MCF 10A (cell line): ENCODE measurements around the gene RAB10. TPM values are rescaled to one million over a fixed set of nuclear protein-coding genes. Genes with fewer than 3 reads are reported as not detected.

Experiments
- BruUV-seq: library from RNA; stranded (reverse); fragments of 400-500 nt; replicated peaks from 2 replicates; lab custom pipeline; 2021; lab: Mats Ljungman, UMichigan
- CTCF ChIA-PET: fragments of 300-600 bp; sonication (Branson Sonifier 250); formaldehyde crosslinking; extraction: SDS; loops from one replicate; lab custom pipeline; 2021; ENCODE audit warnings: antibody characterized with exemption, inconsistent platforms; lab: Yijun Ruan, JAX
- POLR2A ChIA-PET: fragments of 300-600, 350-650 bp; sonication (Branson Sonifier 250); formaldehyde crosslinking; extraction: SDS; loops from one replicate; lab custom pipeline; 2020; ENCODE audit warnings: antibody characterized with exemption, inconsistent platforms; lab: Yijun Ruan, JAX
- DNase-seq: peaks from one replicate; pipeline ENCODE4 v3.0.0-alpha.2; 2018; ENCODE audit not compliant: unreplicated experiment
- H3K27ac Mint-ChIP-seq: one replicate; pipeline ENCODE4 v1.8.0; 2022; ENCODE audit warnings: mild to moderate bottlenecking, low read depth, mixed read lengths; ENCODE audit not compliant: unreplicated experiment
- H3K27me3 Mint-ChIP-seq: one replicate; pipeline ENCODE4 v1.8.0; 2022; ENCODE audit warnings: mixed read lengths; ENCODE audit not compliant: insufficient read depth, unreplicated experiment
- H3K36me3 Mint-ChIP-seq: one replicate; pipeline ENCODE4 v1.8.0; 2022; ENCODE audit warnings: mild to moderate bottlenecking, moderate library complexity, mixed read lengths; ENCODE audit not compliant: insufficient read depth, unreplicated experiment
- H3K4me1 Mint-ChIP-seq: one replicate; pipeline ENCODE4 v1.8.0; 2022; ENCODE audit warnings: mixed read lengths; ENCODE audit not compliant: insufficient read depth, unreplicated experiment
- H3K4me3 Mint-ChIP-seq: one replicate; pipeline ENCODE4 v1.8.0; 2022; ENCODE audit warnings: mild to moderate bottlenecking, moderate library complexity, mixed read lengths; ENCODE audit not compliant: unreplicated experiment
- H3K9me3 Mint-ChIP-seq: one replicate; pipeline ENCODE4 v1.8.0; 2022; ENCODE audit warnings: mixed read lengths; ENCODE audit not compliant: unreplicated experiment
- CTCF ChIP-seq: fragments of 200-600 bp; IDR thresholded peaks from one replicate; pipeline ENCODE4 v1.8.0; 2022; ENCODE audit warnings: antibody characterized with exemption, mild to moderate bottlenecking; ENCODE audit not compliant: unreplicated experiment
- intact Hi-C: fragments of 100-400 bp; cut with micrococcal nuclease; formaldehyde crosslinking; loops from 2 replicates; pipeline ENCODE4 v1.14.1; 2022
- total RNA-seq: library from RNA; stranded (reverse); gene quantifications from 2 replicates; pipeline ENCODE4 v1.2.3, GENCODE V29; 2022

RAB10 gene
- total RNA-seq, 1 experiment from 2014 or later, result 147 TPM

DNA sequence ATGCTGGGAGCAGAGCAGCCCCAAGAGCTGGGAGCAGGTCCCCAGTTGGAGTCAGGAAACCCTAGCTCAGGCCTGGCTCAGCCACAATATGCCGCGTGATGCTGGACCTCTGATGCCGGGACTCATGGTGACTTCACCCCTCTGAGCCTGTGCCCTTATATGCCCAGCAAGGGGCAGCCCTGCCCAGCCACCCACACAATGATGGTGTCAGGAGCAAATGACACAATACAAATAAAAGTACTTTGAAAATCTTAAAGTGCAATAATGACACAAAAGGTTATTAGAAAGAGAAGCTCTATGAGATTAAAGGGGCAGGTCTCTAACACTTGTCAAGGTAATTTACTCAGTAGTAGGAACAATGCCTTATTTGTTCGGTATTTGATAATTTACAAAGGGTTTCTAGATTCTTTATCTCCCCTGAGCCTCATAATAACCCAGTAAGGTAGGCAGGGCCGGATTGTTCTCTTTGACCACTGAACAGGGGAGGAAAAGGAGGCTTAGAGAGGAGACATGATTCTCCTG lies 33.3 kb upstream of the RAB10 start:
- DNase-seq, result peak; percentile 49
- no peak overlapping the region for H3K27ac Mint-ChIP-seq
- peaks cover 36% of the 10 kb centered on the region for H3K4me1 Mint-ChIP-seq
- H3K27me3 Mint-ChIP-seq, result no peaks in the 10 kb centered on the region
- CTCF ChIA-PET, result interaction anchor here (0.6 to 1.7 kb wide), 6 partner anchors 9 to 127 kb away, joined by 3 to 6 read pairs (median 3); no protein-coding TSS in a partner anchor
- POLR2A ChIA-PET, result interaction anchor here (0.5 to 7.7 kb wide), 8 partner anchors 8 to 345 kb away, joined by 3 to 100 read pairs (median 6); partner anchors contain the start of genes HADHA, RAB10 and SELENOI
- intact Hi-C loops, result loop anchor here (1.0 kb wide), 1 partner anchor 9 kb away; no protein-coding TSS in a partner anchor
- no peak for TF ChIP-seq CTCF
- H3K9me3 Mint-ChIP-seq, result no peaks in the 10 kb centered on the region
- BruUV-seq, result no TSS peak
- H3K4me3 Mint-ChIP-seq, result no peak overlapping the region
- no peaks in the 10 kb centered on the region for H3K36me3 Mint-ChIP-seq

GRCh38 chr2:26001743-26002351 lies 32.0 kb upstream of the RAB10 start:
- H3K4me1 Mint-ChIP-seq, result peaks cover 36% of the 10 kb centered on the region
- H3K4me3 Mint-ChIP-seq, result no peak overlapping the region
- intact Hi-C loops, result no loop called here
- no peak overlapping the region for H3K27ac Mint-ChIP-seq
- ChIA-PET CTCF (interaction anchor here (0.7 to 1.5 kb wide), 2 partner anchors 9 to 15 kb away, joined by 4 to 5 read pairs; no protein-coding TSS in a partner anchor), POLR2A (interaction anchor here (0.8 to 7.7 kb wide), 5 partner anchors 7 to 114 kb away, joined by 3 to 100 read pairs (median 15); partner anchors contain the start of gene RAB10)
- peak; percentile 87 for DNase-seq
- no peaks in the 10 kb centered on the region for H3K27me3 Mint-ChIP-seq
- no TSS peak for BruUV-seq
- H3K9me3 Mint-ChIP-seq, result no peaks in the 10 kb centered on the region
- no peaks in the 10 kb centered on the region for H3K36me3 Mint-ChIP-seq
- TF ChIP-seq CTCF, result no peak

GRCh38 chr2:26002632-26003310 lies 31.1 kb upstream of the RAB10 start:
- no peak overlapping the region for H3K4me3 Mint-ChIP-seq
- BruUV-seq, result no TSS peak
- no peaks in the 10 kb centered on the region for H3K36me3 Mint-ChIP-seq
- H3K9me3 Mint-ChIP-seq, result no peaks in the 10 kb centered on the region
- H3K27ac Mint-ChIP-seq, result no peak overlapping the region
- no peaks in the 10 kb centered on the region for H3K27me3 Mint-ChIP-seq
- POLR2A ChIA-PET, result interaction anchor here (1.1 to 7.7 kb wide), 2 partner anchors 16 to 32 kb away, joined by 3 to 100 read pairs; partner anchors contain the start of gene RAB10
- TF ChIP-seq CTCF, result no peak
- H3K4me1 Mint-ChIP-seq, result peaks cover 32% of the 10 kb centered on the region
- DNase-seq, result no peak
- intact Hi-C loops, result no loop called here
- CTCF ChIA-PET, result interaction anchor here (0.6 to 1.5 kb wide), 5 partner anchors 9 to 143 kb away, joined by 3 to 6 read pairs (median 4); no protein-coding TSS in a partner anchor

- Mint-ChIP-seq H3K27ac (peak overlapping the region; percentile 91), H3K27me3 (no peaks in the 10 kb centered on the region), H3K4me3 (no peak overlapping the region), H3K4me1 (peaks cover 35% of the 10 kb centered on the region), H3K36me3 (no peaks in the 10 kb centered on the region), H3K9me3 (no peaks in the 10 kb centered on the region)
- TF ChIP-seq CTCF, result no peak
- no peak for DNase-seq
- ChIA-PET CTCF (interaction anchor here (0.8 to 1.8 kb wide), 3 partner anchors 9 to 15 kb away, joined by 3 to 6 read pairs (median 5); no protein-coding TSS in a partner anchor), POLR2A (interaction anchor here (0.7 to 5.9 kb wide), 11 partner anchors 9 to 628 kb away, joined by 3 to 192 read pairs (median 7); partner anchors contain the start of gene RAB10)
- BruUV-seq, result no TSS peak
- intact Hi-C loops, result no loop called here
Measured at GRCh38 chr2:26008095-26008494, 25.8 kb upstream of the RAB10 start.
